ENCODE data around the gene TRIML1.
"Not testable (repeated sequence)": the region's sequence is repeated elsewhere in the genome, so short reads cannot be mapped to it uniquely, and the experiment has no call there.

The TRIML1 gene

DNA sequence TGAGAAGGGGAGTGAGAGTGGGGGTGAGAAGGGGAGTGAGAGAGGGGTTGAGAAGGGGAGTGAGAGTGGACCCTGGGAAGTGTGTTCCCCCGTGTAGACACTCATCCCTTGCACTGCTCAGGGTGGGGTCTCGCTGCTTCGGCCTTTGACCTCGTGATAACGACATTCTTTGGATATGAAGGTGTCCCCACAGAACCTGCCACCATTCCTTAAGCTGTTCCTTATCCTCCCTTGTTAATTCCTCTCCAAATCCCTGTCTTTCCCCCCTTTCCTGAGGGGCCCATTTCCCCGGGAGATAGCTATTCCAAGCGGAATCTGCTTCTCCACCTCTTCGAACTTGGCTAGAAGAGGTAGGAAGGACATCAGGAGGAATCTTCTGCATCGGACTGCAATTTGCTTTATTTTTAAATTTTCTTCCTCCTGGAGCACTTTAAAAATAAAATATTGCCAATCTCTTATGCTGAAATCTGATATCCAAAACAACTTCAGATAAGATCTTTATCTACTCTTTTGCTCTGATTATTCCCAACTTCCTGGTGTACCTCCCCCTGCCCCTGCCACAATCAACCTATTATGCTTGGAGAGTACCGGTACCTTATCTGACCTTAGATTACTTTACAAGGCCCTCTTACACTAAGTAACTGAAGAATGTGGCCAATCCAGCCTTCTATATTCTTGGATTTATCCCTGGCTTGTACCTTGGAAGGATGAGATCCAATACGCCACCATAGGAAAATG is 15.6 kb downstream of the TRIML1 start:
- no peak for DNase-seq

DNA sequence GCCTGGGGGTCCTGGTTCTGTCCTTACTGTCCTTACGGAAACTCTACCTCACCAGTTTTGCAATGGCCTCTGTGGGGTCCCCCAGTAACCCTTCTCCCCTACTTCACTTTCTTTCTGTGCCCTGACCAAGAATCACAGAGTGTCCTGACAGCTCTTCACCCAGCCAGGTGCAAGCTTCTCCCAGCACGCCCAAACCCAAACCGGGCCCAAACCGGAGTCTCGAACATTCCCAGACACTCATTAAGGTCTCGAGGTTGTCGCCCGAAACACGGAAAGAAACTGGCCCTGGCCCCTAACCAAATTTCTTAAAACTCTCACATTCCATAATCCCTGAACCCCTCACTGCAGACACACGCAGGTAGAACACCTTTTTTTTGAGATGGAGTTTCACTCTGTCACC is 19.1 kb downstream of the TRIML1 start:
- no peak for DNase-seq

DNA sequence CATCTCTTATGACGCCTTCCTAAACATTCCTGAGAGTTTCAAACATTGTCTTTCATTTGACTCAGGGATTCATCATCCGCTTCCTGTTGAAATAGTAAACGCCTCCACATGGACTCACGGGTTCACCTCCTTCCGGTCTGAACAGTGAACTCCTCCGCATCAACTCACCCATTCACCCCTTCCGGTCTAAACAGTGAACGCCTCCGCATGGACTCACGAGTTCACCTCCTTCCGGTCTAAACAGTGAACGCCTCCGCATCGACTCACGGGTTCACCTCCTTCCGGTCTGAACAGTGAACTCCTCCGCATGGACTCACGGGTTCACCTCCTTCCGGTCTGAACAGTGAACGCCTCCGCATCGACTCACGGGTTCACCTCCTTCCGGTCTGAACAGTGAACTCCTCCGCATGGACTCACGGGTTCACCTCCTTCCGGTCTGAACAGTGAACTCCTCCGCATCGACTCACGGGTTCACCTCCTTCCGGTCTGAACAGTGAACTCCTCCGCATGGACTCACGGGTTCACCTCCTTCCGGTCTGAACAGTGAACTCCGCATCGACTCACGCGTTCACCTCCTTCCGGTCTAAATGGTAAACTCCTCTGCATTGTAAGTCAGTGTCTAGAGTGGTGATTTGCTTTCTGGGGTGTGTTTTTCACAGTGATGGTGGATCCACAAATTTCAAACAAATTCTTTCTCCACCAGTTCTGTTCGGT is 20.4 kb downstream of the TRIML1 start:
- DNase-seq, result not testable (repeated sequence)

DNA sequence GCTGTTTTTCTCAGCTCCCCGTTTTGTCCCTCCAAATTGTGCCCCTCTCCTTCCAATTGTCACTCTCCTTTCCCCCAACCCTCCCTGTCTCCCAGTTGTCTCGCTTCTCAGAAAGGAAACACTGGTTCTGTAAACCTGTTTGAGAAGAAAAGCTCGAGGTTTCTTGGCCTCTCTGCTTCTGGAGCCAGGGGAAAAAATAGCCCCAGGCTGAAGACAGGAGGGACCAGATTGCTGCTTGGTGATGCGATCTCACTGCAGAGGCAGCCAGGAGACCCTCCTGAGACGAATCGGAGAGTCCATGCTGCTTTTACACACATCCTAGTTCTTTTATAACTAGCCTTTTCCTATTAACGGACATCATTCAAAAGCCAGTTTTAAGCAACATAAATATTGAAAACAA is 21.2 kb downstream of the TRIML1 start:
- DNase-seq, result no peak

DNA sequence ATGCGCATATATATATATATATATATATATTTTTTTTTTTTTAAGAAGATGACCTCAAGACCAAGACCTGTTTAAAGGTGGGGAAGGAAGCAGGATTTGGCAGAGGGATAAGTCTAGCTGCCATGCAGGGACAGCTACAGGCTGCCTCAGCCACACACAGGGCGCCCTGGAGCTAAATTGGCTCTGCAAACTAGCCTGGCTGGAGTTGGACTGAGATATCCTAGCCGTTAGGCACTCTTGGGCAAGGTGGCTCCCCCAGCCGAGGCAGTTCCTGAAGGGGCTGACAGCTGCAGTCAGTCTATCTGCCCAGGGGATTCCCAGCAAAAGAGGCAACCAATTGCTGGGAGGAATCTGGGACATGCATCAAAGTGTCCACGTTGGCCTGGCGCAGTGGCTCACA is 21.9 kb downstream of the TRIML1 start:
- DNase-seq, result no peak

DNA sequence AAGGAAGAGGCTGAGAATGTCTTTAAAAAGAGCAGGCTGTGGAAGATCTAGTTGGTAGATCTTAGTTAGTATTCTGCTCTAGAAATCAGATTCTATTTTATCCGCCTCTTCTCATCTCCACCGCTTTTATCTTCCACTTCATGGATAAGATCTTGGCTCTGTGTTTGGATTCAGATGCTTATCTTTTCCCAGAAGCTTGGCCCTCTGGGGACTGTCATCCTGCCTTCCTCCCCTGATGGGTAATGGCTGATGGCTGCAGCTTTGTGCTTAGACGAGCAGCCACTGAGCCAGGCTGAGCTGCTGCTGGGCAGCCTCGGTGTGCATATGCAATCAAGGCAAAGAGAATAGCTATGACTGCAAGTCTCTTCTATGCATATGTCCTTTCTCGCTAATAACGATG is 23.5 kb downstream of the TRIML1 start:
- DNase-seq, result no peak

DNA sequence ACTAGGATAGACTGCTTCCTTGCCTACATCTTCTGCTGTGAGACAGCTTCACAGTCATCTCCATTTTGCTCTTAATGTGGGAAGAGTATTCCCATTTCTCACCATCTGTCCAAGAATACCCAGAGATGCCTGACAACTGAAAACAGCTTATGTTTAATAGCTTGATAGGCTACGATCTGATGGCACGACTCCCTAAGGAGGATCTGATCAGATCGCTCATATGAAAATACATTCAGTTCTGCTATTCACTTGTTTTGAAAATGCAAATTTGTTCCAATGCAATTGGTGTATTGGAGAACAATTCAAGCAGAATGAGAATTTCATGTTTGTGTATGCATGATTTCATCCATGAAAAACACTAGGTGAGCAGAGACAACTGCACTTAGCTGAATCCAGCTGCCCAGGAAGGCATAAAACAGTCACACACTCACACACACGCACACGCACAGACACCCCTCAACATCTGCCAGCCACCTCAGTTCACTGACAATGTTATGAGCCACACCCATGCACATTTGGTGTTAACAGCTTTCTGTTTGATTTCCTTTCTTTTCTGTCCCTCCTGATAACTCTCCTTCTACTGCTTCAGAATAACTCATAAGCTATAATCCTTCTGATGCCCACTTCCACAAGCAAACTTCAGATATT is 29.6 kb downstream of the TRIML1 start:
- DNase-seq, result no peak

DNA sequence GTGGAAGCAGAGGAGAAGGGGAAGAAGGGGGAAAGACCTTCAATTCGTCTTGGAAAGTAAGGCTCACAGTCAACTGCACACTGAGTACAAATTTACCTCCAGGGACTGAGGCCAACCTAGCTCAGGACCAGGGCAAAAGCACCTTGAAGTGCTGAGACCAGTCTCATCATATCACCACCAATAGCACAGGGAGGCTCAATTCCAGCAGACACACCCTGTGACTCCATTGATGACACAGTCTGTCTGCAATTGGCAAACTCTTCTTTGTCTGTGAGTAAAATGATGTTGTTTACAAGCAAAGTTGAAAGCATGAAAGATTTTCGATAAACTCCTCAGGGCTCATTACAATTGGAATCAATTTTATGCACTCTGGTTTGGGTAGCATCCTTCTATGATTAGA is 32.3 kb downstream of the TRIML1 start:
- no peak for DNase-seq

DNA sequence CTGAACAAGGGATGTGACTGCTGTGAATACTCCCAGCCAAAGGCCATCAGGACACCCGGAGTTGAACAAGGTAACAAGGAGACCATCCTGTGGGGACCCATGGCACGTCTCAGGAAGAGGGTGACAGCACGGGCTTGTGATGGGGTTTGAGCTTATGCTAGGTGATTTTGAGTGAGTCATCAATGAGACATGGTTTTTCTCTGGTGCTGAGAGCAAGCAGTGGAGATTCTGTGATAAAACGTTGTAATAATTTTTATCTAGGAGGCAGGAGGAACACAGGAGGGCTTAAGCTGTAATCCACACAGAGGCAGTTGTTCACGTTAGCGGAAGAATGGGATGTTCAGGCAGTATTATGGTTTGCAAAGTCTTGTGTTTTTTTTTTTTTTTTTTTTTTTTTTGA is 36.0 kb downstream of the TRIML1 start:
- DNase-seq, result no peak

DNA sequence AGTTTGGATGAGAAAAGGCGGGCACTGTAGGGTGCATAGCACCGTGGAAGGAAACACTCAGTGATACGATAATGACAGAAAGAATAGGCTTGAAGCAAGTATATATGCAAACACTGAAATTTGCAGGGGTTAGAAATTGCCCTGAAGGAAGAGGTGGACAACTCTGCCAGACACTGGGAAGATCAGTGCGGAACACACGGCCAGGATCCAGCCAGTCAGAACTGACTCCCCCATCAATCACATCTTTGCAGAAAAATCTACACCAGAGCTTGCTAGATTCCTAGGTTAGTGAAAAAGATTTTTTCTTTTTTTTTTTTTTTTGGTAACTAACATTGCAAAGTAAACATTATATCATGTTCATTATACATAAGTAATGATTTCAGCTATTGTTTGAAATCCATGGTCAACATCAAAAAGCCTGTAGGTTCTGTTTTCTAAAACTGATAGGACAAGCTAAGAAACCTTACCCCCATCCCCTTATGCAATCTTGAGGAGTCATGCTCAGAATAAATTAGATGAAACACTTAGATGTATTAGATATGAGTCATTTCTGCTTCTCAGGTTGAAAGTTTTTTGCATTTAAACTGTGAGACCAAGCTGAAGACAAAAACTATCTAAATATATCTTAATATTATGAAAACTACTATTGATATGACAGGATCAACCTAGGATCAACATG is 38.9 kb downstream of the TRIML1 start:
- no peak for DNase-seq

DNA sequence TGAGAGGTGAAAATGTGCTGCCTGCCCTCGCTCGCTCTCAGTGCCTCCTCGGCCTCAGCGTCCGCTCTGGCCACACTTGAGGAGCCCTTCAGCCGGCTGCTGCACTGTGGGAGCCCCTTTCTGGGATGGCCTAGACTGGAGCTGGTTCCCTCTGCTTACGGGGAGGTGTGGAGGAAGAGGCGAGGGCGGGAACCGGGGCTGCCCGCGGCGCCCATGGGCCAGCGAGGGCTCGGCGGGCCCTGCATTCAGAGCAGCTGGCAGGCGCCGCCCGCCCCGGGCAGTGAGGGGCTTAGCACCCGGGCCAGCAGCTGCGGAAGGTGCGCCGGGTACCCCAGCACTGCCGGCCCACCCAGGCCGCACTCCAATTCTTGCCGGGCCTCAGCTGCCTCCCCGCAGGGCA is 39.6 kb downstream of the TRIML1 start:
- no peak for DNase-seq

DNA sequence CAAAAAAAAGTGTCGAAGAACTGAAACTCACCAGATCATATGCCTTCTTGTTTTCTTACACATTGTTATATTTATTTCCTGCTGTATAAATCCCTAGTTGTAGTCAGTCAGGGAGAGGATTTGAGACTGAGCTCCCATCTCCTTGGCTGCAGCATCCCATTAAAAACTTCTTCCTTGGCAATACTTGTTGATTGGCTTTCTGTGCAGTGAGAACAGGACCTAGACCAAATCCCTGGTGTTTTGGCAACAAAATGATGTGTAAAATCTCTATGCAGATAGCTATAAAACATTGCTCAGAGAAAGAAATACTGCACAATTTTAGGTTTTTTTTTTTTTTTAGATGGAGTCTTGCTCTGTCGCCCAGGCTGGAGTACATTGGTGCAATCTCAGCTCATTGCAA is 47.9 kb downstream of the TRIML1 start:
- DNase-seq, result no peak

DNA sequence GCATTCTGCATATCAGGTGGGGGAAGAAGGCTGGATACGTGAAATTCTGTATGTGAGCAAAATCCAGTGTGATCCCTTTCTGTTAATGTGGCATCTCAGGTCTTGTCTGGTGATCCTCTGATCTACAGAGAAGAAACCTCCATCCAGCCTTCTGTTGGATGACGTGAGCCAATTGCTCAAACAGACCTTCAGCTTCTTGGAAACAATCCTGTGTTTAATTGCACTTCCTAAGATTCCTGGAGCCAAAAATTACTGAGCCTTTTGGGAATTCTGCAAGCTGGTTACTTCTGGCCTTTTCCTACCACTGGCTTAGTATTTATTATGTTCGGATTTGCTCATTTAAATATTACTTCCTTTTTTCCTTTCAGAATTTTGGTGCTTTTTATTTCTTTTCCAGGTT is 51.2 kb downstream of the TRIML1 start:
- no peak for DNase-seq

DNA sequence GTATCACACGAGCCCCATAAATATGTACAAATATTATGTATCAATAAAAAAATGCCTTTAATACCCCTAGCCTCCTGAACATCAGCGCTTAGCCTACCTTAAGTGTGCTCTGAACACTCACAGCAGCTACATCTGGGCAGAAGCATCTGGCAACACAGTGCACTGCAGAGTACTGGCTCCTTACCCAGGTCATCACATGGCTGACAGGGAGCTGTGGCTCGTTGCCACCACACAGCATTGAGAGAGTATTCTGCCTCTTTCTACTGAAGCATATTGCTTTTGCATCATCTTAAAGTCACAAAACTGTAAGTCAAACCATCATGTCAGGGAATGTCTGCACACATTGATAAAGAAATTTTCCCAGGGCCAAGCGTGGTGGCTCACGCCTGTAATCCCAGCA is 55.2 kb downstream of the TRIML1 start:
- no peak for DNase-seq

DNA sequence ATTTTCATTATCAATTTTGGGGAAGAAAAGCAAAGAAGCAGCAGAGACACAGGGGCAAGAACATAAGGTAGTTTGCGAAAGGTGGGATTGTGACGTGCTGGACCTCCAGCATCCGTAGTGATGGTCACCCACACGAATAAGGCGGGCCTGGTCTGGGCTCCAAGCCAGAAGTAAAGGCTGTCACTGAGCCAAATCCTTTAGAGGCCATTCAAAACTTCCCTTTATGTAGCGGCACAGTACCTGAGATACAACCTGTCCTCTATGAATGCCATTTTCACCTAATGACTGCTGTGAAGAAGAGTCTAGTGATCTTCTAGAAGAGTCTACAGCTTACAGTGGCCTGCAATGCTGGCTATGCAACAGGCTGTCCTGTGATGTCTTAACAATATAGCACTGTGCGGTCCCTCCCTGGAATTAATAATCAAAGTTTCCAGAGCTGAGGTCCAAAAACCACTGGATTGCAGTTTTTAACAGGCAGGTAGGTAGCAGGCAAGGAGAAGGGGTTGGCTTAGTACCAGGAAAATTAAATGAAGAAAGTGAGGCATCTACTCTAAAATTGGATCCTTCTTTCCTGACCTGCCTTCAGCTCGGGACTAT is 56.2 kb downstream of the TRIML1 start:
- no peak for DNase-seq

DNA sequence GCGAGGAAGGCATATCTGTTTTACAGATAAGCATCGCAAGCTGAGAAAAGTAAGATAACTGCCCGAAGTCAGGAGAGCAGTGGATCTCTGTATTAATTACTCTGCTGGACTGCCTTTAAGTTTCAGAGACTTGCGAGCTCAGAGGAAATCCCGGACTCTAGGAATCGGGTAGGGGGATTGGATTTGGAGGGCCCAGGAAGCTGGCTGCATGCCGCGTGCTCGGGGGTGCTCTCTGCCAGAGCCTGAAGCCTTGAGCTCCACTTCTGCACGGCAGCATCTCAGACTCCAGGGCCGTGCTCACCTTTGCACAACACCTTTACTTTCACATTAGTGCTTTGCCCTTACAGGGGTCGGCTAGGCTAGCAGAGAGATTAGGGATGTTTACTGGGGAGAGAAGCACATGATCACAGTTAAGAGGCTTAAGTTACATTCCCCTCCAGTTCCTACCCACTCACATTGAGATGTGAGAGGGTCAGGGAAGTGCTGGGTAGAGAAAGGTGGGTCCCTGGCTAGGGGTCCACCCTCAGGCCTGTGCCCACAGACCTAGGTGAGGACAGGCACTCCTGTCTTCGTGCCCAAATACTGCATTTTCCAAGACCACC is 57.0 kb downstream of the TRIML1 start:
- no peak for DNase-seq
